Measurements from ENCODE around the gene MFAP4. TPM values are rescaled to one million over a fixed set of nuclear protein-coding genes. Genes with fewer than 3 reads are reported as not detected.

The MFAP4 gene
- total RNA-seq, 1 donor from 2014 or later = 307 TPM

DNA sequence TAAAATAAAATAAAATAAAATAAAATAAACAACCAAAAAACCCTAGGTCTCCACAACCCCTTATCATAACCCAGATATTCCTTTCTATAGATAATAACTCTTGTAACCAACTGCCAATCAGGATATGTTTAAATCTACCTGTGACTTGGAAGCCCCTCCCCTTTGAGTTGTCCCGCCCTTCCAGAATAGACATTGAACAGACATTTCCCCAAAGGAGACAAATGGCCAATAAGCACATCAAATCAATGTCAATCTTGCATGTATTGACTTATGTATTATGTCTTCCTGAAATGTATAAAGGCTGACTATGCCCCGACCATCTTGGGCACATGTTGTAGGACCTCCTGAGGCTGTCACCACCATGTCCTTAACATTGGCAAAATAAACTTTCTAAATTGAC is 10.2 kb downstream of the MFAP4 start:
- TF ChIP-seq, protein P1, sequence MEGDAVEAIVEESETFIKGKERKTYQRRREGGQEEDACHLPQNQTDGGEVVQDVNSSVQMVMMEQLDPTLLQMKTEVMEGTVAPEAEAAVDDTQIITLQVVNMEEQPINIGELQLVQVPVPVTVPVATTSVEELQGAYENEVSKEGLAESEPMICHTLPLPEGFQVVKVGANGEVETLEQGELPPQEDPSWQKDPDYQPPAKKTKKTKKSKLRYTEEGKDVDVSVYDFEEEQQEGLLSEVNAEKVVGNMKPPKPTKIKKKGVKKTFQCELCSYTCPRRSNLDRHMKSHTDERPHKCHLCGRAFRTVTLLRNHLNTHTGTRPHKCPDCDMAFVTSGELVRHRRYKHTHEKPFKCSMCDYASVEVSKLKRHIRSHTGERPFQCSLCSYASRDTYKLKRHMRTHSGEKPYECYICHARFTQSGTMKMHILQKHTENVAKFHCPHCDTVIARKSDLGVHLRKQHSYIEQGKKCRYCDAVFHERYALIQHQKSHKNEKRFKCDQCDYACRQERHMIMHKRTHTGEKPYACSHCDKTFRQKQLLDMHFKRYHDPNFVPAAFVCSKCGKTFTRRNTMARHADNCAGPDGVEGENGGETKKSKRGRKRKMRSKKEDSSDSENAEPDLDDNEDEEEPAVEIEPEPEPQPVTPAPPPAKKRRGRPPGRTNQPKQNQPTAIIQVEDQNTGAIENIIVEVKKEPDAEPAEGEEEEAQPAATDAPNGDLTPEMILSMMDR (IDR thresholded peaks at IDR 0.05) = no peak
- DNase-seq (ENCODE audit: low spot score) = no peak
- Mint-ChIP-seq H3K4me1 (ENCODE audit: low read depth) (peaks cover 46% of the 10 kb centered on the region), H3K4me3 (ENCODE audit: unreplicated experiment) (peak overlapping the region; percentile 97), H3K36me3 (ENCODE audit: low read depth) (peaks cover 18% of the 10 kb centered on the region), H3K27me3 (ENCODE audit: low read depth) (no peaks in the 10 kb centered on the region), H3K27ac (ENCODE audit: unreplicated experiment) (peak overlapping the region; percentile 99), H3K9me3 (ENCODE audit: low read depth) (no peaks in the 10 kb centered on the region)

DNA sequence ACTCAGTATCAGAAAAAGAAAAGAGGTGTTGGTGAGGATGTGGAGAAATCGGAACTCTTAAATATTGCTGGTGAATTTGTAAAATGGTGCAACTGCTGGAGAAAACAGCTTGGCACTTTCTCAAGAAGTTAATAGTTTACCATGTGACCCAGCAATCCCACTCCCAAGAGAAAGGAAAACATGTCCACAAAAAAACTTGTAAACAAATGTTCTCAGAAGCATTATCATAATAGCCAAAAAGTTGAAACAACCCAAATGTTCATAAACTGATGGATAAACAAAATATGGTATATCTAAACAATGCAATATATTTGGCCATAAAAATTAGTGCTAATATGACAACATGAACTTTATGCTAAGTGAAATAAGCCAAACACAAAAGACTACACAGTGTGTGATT is 11.3 kb downstream of the MFAP4 start:
- Mint-ChIP-seq H3K9me3 (ENCODE audit: low read depth) (no peaks in the 10 kb centered on the region), H3K27ac (ENCODE audit: unreplicated experiment) (no peak overlapping the region), H3K27me3 (ENCODE audit: low read depth) (no peaks in the 10 kb centered on the region), H3K4me3 (ENCODE audit: unreplicated experiment) (no peak overlapping the region), H3K4me1 (ENCODE audit: low read depth) (peaks cover 44% of the 10 kb centered on the region), H3K36me3 (ENCODE audit: low read depth) (peaks cover 13% of the 10 kb centered on the region)
- TF ChIP-seq, protein P1 (IDR thresholded peaks at IDR 0.05) = no peak
- DNase-seq (ENCODE audit: low spot score) = no peak

DNA sequence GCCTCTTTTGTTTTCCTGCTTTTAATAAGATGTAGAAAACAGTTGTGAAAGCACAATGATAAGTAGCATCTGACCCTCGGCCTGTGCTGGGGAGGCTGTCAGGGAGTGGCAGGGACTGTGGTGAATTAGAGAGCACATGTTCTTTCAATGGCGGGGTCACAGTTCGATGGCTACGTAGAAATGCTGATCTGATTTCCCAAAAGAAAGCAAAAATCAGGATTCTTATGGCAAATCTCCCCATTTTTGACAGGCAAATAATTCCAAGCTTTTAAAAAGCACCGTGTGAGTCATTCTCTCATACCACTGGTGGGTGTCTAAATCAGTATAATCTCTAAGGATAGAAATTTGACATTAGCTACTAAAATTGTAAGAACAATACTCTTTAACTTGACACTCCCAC is 12.9 kb downstream of the MFAP4 start:
- peak overlapping the region; percentile 45 for H3K27ac Mint-ChIP-seq (ENCODE audit: unreplicated experiment)

DNA sequence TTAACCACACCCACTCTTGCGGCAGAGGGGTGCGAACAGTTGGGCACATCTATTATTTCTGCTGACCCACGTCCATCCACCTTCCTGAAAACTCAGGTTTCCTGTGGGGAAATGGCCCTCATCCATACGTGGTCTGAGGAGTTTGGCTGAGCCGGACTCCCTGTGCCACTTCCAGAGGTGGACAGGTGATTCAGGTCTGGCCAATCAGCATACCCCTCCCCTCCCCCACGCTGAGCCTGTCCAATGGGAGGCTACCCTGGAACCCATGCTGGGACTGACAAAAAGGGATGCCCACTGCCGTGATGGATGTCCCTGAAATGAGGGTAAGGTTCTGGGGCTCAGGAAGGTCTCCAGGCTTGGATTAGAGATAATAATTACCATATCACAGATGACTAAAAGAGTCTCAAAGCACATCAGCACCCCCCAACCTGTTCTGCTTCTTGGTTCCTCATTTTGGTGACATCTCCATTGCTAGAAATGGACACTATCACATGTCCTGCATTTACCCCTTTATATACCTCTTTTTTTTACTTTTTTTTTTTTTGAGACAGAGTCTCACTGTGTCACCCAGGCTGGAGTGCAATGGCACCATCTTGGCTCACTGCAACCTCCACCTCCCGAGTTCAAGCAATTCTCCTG is 14.0 kb downstream of the MFAP4 start:
- TF ChIP-seq, protein P1 (IDR thresholded peaks at IDR 0.05) = no peak
- H3K27me3 Mint-ChIP-seq (ENCODE audit: low read depth) = no peaks in the 10 kb centered on the region
- H3K36me3 Mint-ChIP-seq (ENCODE audit: low read depth) = no peaks in the 10 kb centered on the region
- DNase-seq (ENCODE audit: low spot score) = peak; percentile 60
- H3K4me1 Mint-ChIP-seq (ENCODE audit: low read depth) = peaks cover 51% of the 10 kb centered on the region
- H3K4me3 Mint-ChIP-seq (ENCODE audit: unreplicated experiment) = no peak overlapping the region
- no peaks in the 10 kb centered on the region for H3K9me3 Mint-ChIP-seq (ENCODE audit: low read depth)
- H3K27ac Mint-ChIP-seq (ENCODE audit: unreplicated experiment) = no peak overlapping the region

More for the DNA sequence above, 12.9 kb downstream of the MFAP4 start:
- Mint-ChIP-seq H3K4me3 (ENCODE audit: unreplicated experiment) (no peak overlapping the region), H3K27me3 (ENCODE audit: low read depth) (no peaks in the 10 kb centered on the region), H3K4me1 (ENCODE audit: low read depth) (peaks cover 43% of the 10 kb centered on the region), H3K36me3 (ENCODE audit: low read depth) (peaks cover under 1% of the 10 kb centered on the region), H3K9me3 (ENCODE audit: low read depth) (no peaks in the 10 kb centered on the region)
- DNase-seq (ENCODE audit: low spot score) = no peak
- TF ChIP-seq, protein P1 (IDR thresholded peaks at IDR 0.05) = no peak

DNA sequence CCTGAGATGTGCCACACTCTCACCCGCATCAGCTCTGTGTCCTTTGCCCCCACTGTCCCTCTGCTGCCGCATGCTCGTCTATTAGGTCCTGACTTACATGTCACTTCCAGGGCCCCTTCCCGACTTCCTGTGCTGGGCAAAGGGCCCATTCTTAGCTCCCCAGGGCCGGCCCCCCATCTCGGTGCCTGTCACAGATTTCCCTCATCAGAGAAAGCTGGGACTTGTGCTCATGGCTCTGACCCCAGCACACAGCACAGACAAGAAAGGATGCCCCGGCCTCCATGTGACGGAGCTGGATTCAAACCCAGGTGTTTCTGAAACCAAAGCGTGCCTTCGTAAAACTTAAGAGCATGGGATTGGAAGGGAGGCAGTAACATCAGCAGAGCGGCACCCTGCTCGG is 14.6 kb downstream of the MFAP4 start:
- TF ChIP-seq, protein P1 (IDR thresholded peaks at IDR 0.05) = no peak
- peak overlapping the region; percentile 74 for H3K27ac Mint-ChIP-seq (ENCODE audit: unreplicated experiment)
- peak; percentile 69 for DNase-seq (ENCODE audit: low spot score)
- no peaks in the 10 kb centered on the region for H3K36me3 Mint-ChIP-seq (ENCODE audit: low read depth)
- H3K4me3 Mint-ChIP-seq (ENCODE audit: unreplicated experiment) = no peak overlapping the region
- H3K4me1 Mint-ChIP-seq (ENCODE audit: low read depth) = peaks cover 54% of the 10 kb centered on the region
- H3K9me3 Mint-ChIP-seq (ENCODE audit: low read depth) = no peaks in the 10 kb centered on the region
- no peaks in the 10 kb centered on the region for H3K27me3 Mint-ChIP-seq (ENCODE audit: low read depth)
